Inflammatory macrophage treated with lipopolysaccharide for 4 hours (primary cell): ENCODE measurements around the gene LPCAT1.
"Not testable (repeated sequence)": the region's sequence is repeated elsewhere in the genome, so short reads cannot be mapped to it uniquely, and the experiment has no call there.

Source experiments
- DNase-seq: peaks from one replicate; pipeline ENCODE4 v3.0.0-alpha.2; 2020

The LPCAT1 gene

GRCh38 chr5:1440098-1440493, 83.7 kb downstream of the LPCAT1 start:
- no peak for DNase-seq

GRCh38 chr5:1439388-1440097, 84.2 kb downstream of the LPCAT1 start:
- DNase-seq, result no peak

GRCh38 chr5:1438871-1439270, 84.9 kb downstream of the LPCAT1 start:
- DNase-seq, result no peak

- DNase-seq, result no peak
Measured at GRCh38 chr5:1437876-1438559, 85.7 kb downstream of the LPCAT1 start.

GRCh38 chr5:1437226-1437829, 86.4 kb downstream of the LPCAT1 start:
- no peak for DNase-seq

GRCh38 chr5:1436681-1437080, 87.1 kb downstream of the LPCAT1 start:
- DNase-seq, result no peak

GRCh38 chr5:1436036-1436435, 87.7 kb downstream of the LPCAT1 start:
- no peak for DNase-seq

- no peak for DNase-seq
Measured at GRCh38 chr5:1435369-1435768, 88.4 kb downstream of the LPCAT1 start.

GRCh38 chr5:1432296-1432695, 91.5 kb downstream of the LPCAT1 start:
- no peak for DNase-seq

GRCh38 chr5:1431896-1432295, 91.9 kb downstream of the LPCAT1 start:
- DNase-seq, result no peak

GRCh38 chr5:1431021-1431811, 92.5 kb downstream of the LPCAT1 start:
- no peak for DNase-seq

- no peak for DNase-seq
Measured at GRCh38 chr5:1430121-1430795, 93.5 kb downstream of the LPCAT1 start.

- no peak for DNase-seq
Measured at GRCh38 chr5:1429496-1429895, 94.3 kb downstream of the LPCAT1 start.

GRCh38 chr5:1429066-1429465, 94.7 kb downstream of the LPCAT1 start:
- DNase-seq, result no peak

- DNase-seq, result no peak
Measured at GRCh38 chr5:1428107-1428506, 95.7 kb downstream of the LPCAT1 start.

GRCh38 chr5:1424716-1425115, 99.0 kb downstream of the LPCAT1 start:
- DNase-seq, result no peak

- DNase-seq, result no peak
Measured at GRCh38 chr5:1423901-1424603, 99.7 kb downstream of the LPCAT1 start.

- not testable (repeated sequence) for DNase-seq
Measured at GRCh38 chr5:1422522-1422921, 101.2 kb downstream of the LPCAT1 start.

GRCh38 chr5:1421521-1422341, 102.0 kb downstream of the LPCAT1 start:
- no peak for DNase-seq

GRCh38 chr5:1420211-1421195, 103.3 kb downstream of the LPCAT1 start:
- no peak for DNase-seq
